Neural progenitor cell (in vitro differentiated cells): ENCODE results near the gene PHF12. TPM values are rescaled to one million over a fixed set of nuclear protein-coding genes. Genes with fewer than 3 reads are reported as not detected.

Experiments
- DNase-seq: peaks from one replicate; pipeline ENCODE4 v3.0.0-alpha.2; 2016; ENCODE audit warnings: low spot score
- H2AFZ ChIP-seq: fragments of 200-600 bp; sonication (generic); replicated peaks from 2 replicates; pipeline ENCODE4 v1.6.1; 2016; ENCODE audit warnings: antibody characterized with exemption
- H3F3A ChIP-seq: fragments of 200-600 bp; sonication (generic); 2 replicates; pipeline ENCODE4 v1.6.1; 2016; ENCODE audit warnings: antibody characterized with exemption, low read depth
- H3K27ac ChIP-seq: fragments of 200-600 bp; sonication (generic); 2 replicates; pipeline ENCODE4 v1.5.1; 2016; ENCODE audit warnings: mild to moderate bottlenecking
- H3K27me3 ChIP-seq: fragments of 200-600 bp; sonication (generic); 2 replicates; pipeline ENCODE4 v1.6.1; 2016; ENCODE audit warnings: mild to moderate bottlenecking, moderate library complexity
- H3K36me3 ChIP-seq: fragments of 200-600 bp; sonication (generic); 2 replicates; pipeline ENCODE4 v1.5.1; 2016
- H3K4me1 ChIP-seq: fragments of 200-600 bp; sonication (generic); 2 replicates; pipeline ENCODE4 v1.6.1; 2016; ENCODE audit warnings: mixed run types
- H3K4me2 ChIP-seq: fragments of 200-600 bp; sonication (generic); 2 replicates; pipeline ENCODE4 v1.6.1; 2016
- H3K4me3 ChIP-seq: fragments of 200-600 bp; sonication (generic); 2 replicates; pipeline ENCODE4 v1.5.1; 2016
- H3K79me2 ChIP-seq: fragments of 200-600 bp; sonication (generic); 2 replicates; pipeline ENCODE4 v1.6.1; 2016; ENCODE audit warnings: low read depth
- H3K9ac ChIP-seq: fragments of 200-600 bp; sonication (generic); 2 replicates; pipeline ENCODE4 v1.6.1; 2016
- H3K9me3 ChIP-seq: fragments of 200-600 bp; sonication (generic); 2 replicates; pipeline ENCODE4 v1.5.1; 2016; ENCODE audit warnings: low read depth
- H4K20me1 ChIP-seq: fragments of 200-600 bp; sonication (generic); 2 replicates; pipeline ENCODE4 v1.6.1; 2016; ENCODE audit warnings: low read depth
- H3K27ac Mint-ChIP-seq: 3 replicates; pipeline ENCODE4 v1.8.0; 2021; ENCODE audit warnings: mixed read lengths
- H3K27me3 Mint-ChIP-seq: 2 replicates; pipeline ENCODE4 v1.8.0; 2022; ENCODE audit warnings: low read depth, mild to moderate bottlenecking, inconsistent platforms, moderate library complexity, mixed read lengths; ENCODE audit not compliant: insufficient read depth
- H3K36me3 Mint-ChIP-seq: 3 replicates; pipeline ENCODE4 v1.8.0; 2021; ENCODE audit warnings: mixed read lengths
- H3K4me1 Mint-ChIP-seq: 3 replicates; pipeline ENCODE4 v1.8.0; 2021; ENCODE audit warnings: mixed read lengths
- H3K4me3 Mint-ChIP-seq: 3 replicates; pipeline ENCODE4 v1.8.0; 2021; ENCODE audit warnings: mild to moderate bottlenecking, moderate library complexity, mixed read lengths
- H3K9me3 Mint-ChIP-seq: 3 replicates; pipeline ENCODE4 v1.8.0; 2020; ENCODE audit warnings: mixed read lengths
- CTCF ChIP-seq: fragments of 200-600 bp; sonication (generic); IDR thresholded peaks from 2 replicates; pipeline ENCODE4 v1.5.1; 2017; ENCODE audit warnings: antibody characterized with exemption, mild to moderate bottlenecking
- EZH2 ChIP-seq: fragments of 200-600 bp; sonication (generic); IDR thresholded peaks from 2 replicates; pipeline ENCODE4 v1.6.1; 2017; ENCODE audit warnings: antibody characterized with exemption, mild to moderate bottlenecking, moderate library complexity
- EZH2phosphoT487 ChIP-seq: fragments of 200-600 bp; sonication (generic); IDR thresholded peaks from 2 replicates; pipeline ENCODE4 v1.6.1; 2017; ENCODE audit warnings: antibody characterized with exemption
- total RNA-seq: library from RNA; depleted of rRNA; stranded (reverse); fragments of >200 nt; gene quantifications from 2 replicates; pipeline ENCODE4 v1.2.3, GENCODE V29; 2015; ENCODE audit warnings: low replicate concordance

The PHF12 gene
- total RNA-seq, 1 donor from 2014 or later = 49.1 TPM

GRCh38 chr17:28948873-28949184 lies 2.5 kb downstream of the PHF12 start:
- H3K79me2 ChIP-seq = peaks cover 74% of the 10 kb centered on the region
- Mint-ChIP-seq H3K4me3 (peak overlapping the region; percentile 96), H3K27ac (peak overlapping the region; percentile 89), H3K27me3 (peaks cover 3% of the 10 kb centered on the region), H3K36me3 (peaks cover 11% of the 10 kb centered on the region), H3K9me3 (no peaks in the 10 kb centered on the region), H3K4me1 (peaks cover 29% of the 10 kb centered on the region)
- no peaks in the 10 kb centered on the region for H3K36me3 ChIP-seq
- H3K9me3 ChIP-seq = no peaks in the 10 kb centered on the region
- peak; percentile 86 for DNase-seq
- peaks cover 61% of the 10 kb centered on the region for H4K20me1 ChIP-seq
- peaks cover 21% of the 10 kb centered on the region for H3K4me1 ChIP-seq
- H3K27me3 ChIP-seq = no peaks in the 10 kb centered on the region
- TF ChIP-seq EZH2 = no peak
- no peak for TF ChIP-seq EZH2phosphoT487
- peaks cover 76% of the 10 kb centered on the region for H3F3A ChIP-seq
- H2AFZ ChIP-seq = peak overlapping the region; percentile 43
- H3K4me3 ChIP-seq = peak overlapping the region; percentile 80
- H3K9ac ChIP-seq = peak overlapping the region; percentile 52
- peak overlapping the region; percentile 88 for H3K4me2 ChIP-seq
- H3K27ac ChIP-seq = peak overlapping the region; percentile 86

- peaks cover 14% of the 10 kb centered on the region for H3K36me3 Mint-ChIP-seq
- no peak overlapping the region for H3K27ac Mint-ChIP-seq
- H4K20me1 ChIP-seq = peaks cover 61% of the 10 kb centered on the region
Measured at GRCh38 chr17:28948342-28948741, 3.0 kb downstream of the PHF12 start.

GRCh38 chr17:28947639-28948038 lies 3.7 kb downstream of the PHF12 start:
- H3K9ac ChIP-seq = no peak overlapping the region

More at GRCh38 chr17:28948342-28948741, 3.0 kb downstream of the PHF12 start:
- no peak for DNase-seq
- Mint-ChIP-seq H3K4me3 (peak overlapping the region; percentile 96), H3K9me3 (no peaks in the 10 kb centered on the region), H3K27me3 (peaks cover under 1% of the 10 kb centered on the region), H3K4me1 (peaks cover 29% of the 10 kb centered on the region)
- peak overlapping the region; percentile 86 for H3K27ac ChIP-seq
- H3K36me3 ChIP-seq = no peaks in the 10 kb centered on the region
- H3K9ac ChIP-seq = peak overlapping the region; percentile 52
- no peaks in the 10 kb centered on the region for H3K9me3 ChIP-seq
- TF ChIP-seq CTCF (no peak), EZH2 (no peak), EZH2phosphoT487 (no peak)
- H3K27me3 ChIP-seq = no peaks in the 10 kb centered on the region
- peaks cover 79% of the 10 kb centered on the region for H3K79me2 ChIP-seq
- peak overlapping the region; percentile 80 for H3K4me3 ChIP-seq
- peak overlapping the region; percentile 88 for H3K4me2 ChIP-seq
- H3F3A ChIP-seq = peaks cover 77% of the 10 kb centered on the region
- H2AFZ ChIP-seq = no peak overlapping the region
- peaks cover 21% of the 10 kb centered on the region for H3K4me1 ChIP-seq

More at GRCh38 chr17:28947639-28948038, 3.7 kb downstream of the PHF12 start:
- Histone ChIP-seq H3K36me3 (no peaks in the 10 kb centered on the region), H3K27ac (peak overlapping the region; percentile 86), H3K4me3 (peak overlapping the region; percentile 80), H4K20me1 (peaks cover 61% of the 10 kb centered on the region), H3K4me1 (peaks cover 21% of the 10 kb centered on the region), H3K9me3 (no peaks in the 10 kb centered on the region), H3K27me3 (no peaks in the 10 kb centered on the region), H3K4me2 (peak overlapping the region; percentile 88), H2AFZ (no peak overlapping the region), H3K79me2 (peaks cover 86% of the 10 kb centered on the region), H3F3A (peaks cover 76% of the 10 kb centered on the region)
- Mint-ChIP-seq H3K4me1 (peaks cover 29% of the 10 kb centered on the region), H3K4me3 (peak overlapping the region; percentile 96), H3K27ac (no peak overlapping the region), H3K36me3 (peaks cover 17% of the 10 kb centered on the region), H3K27me3 (no peaks in the 10 kb centered on the region), H3K9me3 (no peaks in the 10 kb centered on the region)
- no peak for TF ChIP-seq CTCF
- TF ChIP-seq EZH2 = no peak
- no peak for TF ChIP-seq EZH2phosphoT487
- no peak for DNase-seq
